GM12864 (cell line): Measurements from ENCODE around the gene PDCD1.
"Not testable (repeated sequence)": the region's sequence is repeated elsewhere in the genome, so short reads cannot be mapped to it uniquely, and the experiment has no call there.

Source experiments
- DNase-seq: peaks from one replicate; pipeline ENCODE4 v3.0.0-alpha.2; 2011; ENCODE audit warnings: low read depth
- H3K4me3 ChIP-seq: 2 replicates; pipeline ENCODE4 v1.5.1; 2011; ENCODE audit warnings: mild to moderate bottlenecking, low read depth, low read length, control low read depth
- TF ChIP-seq, protein P1 (sequence below): IDR thresholded peaks from 2 replicates; pipeline ENCODE4 v1.5.1; 2011; ENCODE audit warnings: low read depth, mild to moderate bottlenecking, moderate library complexity, low read length, control low read depth, inconsistent platforms; ENCODE audit errors: missing control alignments

Gene PDCD1

GRCh38 chr2:241810307-241811200 lies 48.1 kb downstream of the PDCD1 start:
- H3K4me3 ChIP-seq = no peak overlapping the region
- TF ChIP-seq, protein P1, sequence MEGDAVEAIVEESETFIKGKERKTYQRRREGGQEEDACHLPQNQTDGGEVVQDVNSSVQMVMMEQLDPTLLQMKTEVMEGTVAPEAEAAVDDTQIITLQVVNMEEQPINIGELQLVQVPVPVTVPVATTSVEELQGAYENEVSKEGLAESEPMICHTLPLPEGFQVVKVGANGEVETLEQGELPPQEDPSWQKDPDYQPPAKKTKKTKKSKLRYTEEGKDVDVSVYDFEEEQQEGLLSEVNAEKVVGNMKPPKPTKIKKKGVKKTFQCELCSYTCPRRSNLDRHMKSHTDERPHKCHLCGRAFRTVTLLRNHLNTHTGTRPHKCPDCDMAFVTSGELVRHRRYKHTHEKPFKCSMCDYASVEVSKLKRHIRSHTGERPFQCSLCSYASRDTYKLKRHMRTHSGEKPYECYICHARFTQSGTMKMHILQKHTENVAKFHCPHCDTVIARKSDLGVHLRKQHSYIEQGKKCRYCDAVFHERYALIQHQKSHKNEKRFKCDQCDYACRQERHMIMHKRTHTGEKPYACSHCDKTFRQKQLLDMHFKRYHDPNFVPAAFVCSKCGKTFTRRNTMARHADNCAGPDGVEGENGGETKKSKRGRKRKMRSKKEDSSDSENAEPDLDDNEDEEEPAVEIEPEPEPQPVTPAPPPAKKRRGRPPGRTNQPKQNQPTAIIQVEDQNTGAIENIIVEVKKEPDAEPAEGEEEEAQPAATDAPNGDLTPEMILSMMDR = no peak
- no peak for DNase-seq

DNA sequence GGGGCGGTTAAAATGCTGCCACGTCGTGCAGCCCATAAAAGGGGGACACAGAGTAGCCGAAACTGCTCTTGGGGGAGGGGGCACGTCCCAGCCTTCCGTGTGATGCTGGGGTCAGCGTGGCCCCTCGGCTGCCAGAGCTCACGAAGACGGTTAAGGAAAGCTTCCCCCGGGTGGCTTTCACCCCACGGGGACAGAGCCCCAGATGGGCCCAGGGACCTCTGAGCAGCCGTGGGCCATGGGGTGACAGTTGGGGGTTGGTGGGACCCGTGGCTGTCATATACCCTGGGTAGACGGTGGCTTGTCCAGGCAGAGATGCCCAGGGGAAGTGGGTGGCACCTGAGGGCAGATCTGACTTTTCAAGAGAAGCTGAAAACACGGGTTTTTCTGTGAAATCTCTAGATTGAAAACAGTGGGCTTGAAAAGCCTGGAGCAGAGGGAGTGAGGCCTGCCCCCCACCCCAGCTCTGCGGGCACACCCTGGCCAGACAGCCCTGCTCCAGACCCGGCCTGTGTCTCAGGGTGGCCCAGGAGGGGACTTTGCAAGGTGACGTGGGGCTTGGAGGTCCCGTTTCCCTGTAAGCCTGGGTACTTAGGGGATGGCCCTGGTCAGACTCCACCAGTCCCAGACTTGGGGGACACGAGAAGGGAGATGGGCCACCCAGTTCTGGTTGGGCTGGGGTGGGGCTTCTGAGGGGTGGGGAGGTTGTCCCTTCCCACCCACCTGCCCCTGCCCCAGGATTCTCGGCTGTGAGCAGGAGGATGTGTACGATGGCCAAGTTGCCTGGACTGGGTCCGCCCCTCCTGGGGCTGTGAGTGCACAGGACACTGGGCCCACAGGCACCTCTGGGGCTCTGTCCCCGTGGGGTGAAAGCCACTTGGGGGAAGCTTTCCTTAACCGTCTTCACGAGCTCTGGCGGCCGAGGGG lies 49.0 kb downstream of the PDCD1 start:
- H3K4me3 ChIP-seq = no peak overlapping the region
- TF ChIP-seq, protein P1 = no peak
- DNase-seq = no peak

GRCh38 chr2:241808721-241809382 lies 49.8 kb downstream of the PDCD1 start, which contains the start of gene NEU4:
NEU4 (plus strand) TSS chr2:241809193; CDS start chr2:241814485, 5,292 bp downstream.
- no peak for DNase-seq
- no peak within 1 kb of the TSS for H3K4me3 ChIP-seq
- TF ChIP-seq, protein P1 = no peak

- TF ChIP-seq, protein P1 = no peak
- no peak overlapping the region for H3K4me3 ChIP-seq
- DNase-seq = no peak
Measured at GRCh38 chr2:241808051-241808720, 50.5 kb downstream of the PDCD1 start.

GRCh38 chr2:241806217-241806616 lies 52.5 kb downstream of the PDCD1 start:
- DNase-seq, H3K4me3 ChIP-seq: not testable (repeated sequence)

- no peak for DNase-seq
Measured at GRCh38 chr2:241804326-241805229, 54.1 kb downstream of the PDCD1 start.

More at GRCh38 chr2:241804326-241805229, 54.1 kb downstream of the PDCD1 start:
- H3K4me3 ChIP-seq = peak overlapping the region; percentile 65
- TF ChIP-seq, protein P1 = peak; percentile 58
